Measurements from ENCODE around the gene SCNN1A.
"Not testable (repeated sequence)": the region's sequence is repeated elsewhere in the genome, so short reads cannot be mapped to it uniquely, and the experiment has no call there.

Gene SCNN1A

DNA sequence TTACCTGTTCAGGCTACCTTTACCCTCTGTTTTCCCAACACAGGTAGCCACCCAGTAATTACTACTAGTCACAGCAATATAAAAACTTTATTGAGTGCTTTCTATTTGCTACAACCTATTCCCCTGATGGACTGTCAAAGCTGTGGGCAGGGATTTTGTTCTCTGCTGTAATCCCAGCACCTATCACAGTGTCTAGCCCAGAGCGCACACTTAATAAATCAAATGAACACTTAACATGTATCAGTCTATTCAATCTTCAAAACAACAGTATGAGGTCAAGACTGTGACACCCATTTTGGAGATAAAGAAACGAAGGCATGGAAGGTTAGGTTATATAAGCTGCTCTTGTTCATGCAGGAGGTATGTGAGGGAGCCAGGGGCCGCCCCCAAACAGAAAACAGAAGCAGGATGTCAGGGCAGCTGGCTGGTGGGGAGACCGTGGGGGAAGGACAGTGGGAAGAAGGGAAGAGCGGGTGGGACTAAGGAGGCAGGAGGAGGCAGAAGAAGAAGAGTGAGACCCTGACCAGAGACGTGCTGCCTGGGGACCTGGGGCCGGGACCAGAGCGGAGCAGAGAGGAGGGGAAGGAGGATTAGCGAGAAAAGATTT lies 35.2 kb downstream of the SCNN1A start:
- H3K27ac ChIP-seq, result peak overlapping the region; percentile 97
- TF ChIP-seq, protein P1, sequence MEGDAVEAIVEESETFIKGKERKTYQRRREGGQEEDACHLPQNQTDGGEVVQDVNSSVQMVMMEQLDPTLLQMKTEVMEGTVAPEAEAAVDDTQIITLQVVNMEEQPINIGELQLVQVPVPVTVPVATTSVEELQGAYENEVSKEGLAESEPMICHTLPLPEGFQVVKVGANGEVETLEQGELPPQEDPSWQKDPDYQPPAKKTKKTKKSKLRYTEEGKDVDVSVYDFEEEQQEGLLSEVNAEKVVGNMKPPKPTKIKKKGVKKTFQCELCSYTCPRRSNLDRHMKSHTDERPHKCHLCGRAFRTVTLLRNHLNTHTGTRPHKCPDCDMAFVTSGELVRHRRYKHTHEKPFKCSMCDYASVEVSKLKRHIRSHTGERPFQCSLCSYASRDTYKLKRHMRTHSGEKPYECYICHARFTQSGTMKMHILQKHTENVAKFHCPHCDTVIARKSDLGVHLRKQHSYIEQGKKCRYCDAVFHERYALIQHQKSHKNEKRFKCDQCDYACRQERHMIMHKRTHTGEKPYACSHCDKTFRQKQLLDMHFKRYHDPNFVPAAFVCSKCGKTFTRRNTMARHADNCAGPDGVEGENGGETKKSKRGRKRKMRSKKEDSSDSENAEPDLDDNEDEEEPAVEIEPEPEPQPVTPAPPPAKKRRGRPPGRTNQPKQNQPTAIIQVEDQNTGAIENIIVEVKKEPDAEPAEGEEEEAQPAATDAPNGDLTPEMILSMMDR (conservative IDR thresholded peaks at IDR 0.05; ENCODE audit: low read depth), result no peak
- ChIA-PET CTCF (interaction anchor here (0.6 to 1.7 kb wide), 2 partner anchors 17 to 53 kb away, joined by 4 to 5 read pairs; no protein-coding TSS in a partner anchor), POLR2A (ENCODE audit: low non-redundant PET) (interaction anchor here (0.6 kb wide), 1 partner anchor 126 kb away, joined by 3 read pairs; no protein-coding TSS in a partner anchor)
- DNase-seq (ENCODE audit: low spot score), result no peak

DNA sequence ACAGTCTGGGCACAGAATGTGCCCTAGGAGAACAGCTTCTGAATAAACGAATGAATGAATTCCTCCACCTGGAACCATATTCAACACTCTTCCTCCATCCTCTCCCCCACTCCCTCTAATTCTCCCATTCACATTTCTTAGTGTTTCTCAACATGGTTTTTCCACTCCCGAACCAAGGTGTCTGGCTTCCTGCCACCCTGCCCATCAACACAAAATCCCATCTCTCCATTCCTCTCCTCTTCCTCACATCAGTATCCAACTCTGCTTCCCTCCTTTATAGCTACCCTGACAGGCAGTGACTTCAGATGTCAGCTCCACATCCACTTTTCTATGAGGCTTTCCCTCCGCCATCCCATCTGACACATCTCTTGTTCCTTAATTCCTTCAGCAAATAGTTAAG lies 36.4 kb downstream of the SCNN1A start:
- POLR2A ChIA-PET (ENCODE audit: low non-redundant PET), result no interaction called here
- peak overlapping the region; percentile 97 for H3K27ac ChIP-seq
- DNase-seq (ENCODE audit: low spot score), result no peak
- TF ChIP-seq, protein P1 (conservative IDR thresholded peaks at IDR 0.05; ENCODE audit: low read depth), result no peak
- CTCF ChIA-PET, result interaction anchor here (0.7 kb wide), 1 partner anchor 13 kb away, joined by 6 read pairs; no protein-coding TSS in a partner anchor

DNA sequence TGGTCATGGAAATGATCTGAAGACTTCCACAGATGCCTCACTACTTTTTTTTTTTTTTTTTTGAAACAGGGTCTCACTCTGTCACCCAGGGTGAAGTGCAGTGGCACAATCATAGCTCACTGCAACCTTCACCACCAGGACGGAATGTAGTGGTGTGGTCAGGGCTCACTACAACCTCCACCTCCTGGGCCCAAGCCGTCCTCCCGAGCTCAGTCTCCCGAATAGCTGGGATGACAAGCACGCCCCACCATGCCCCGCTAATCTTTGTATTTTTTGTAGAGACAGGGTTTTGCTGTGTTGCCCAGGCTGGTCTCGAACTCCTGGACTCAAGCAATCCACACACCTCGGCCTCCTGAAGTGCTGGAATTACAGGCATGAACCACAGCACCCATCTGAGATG lies 36.8 kb downstream of the SCNN1A start:
- H3K27ac ChIP-seq, result peak overlapping the region; percentile 97
- CTCF ChIA-PET, result interaction anchor here (0.7 kb wide), 1 partner anchor 12 kb away, joined by 6 read pairs; no protein-coding TSS in a partner anchor
- DNase-seq (ENCODE audit: low spot score); POLR2A ChIA-PET (ENCODE audit: low non-redundant PET): not testable (repeated sequence)

DNA sequence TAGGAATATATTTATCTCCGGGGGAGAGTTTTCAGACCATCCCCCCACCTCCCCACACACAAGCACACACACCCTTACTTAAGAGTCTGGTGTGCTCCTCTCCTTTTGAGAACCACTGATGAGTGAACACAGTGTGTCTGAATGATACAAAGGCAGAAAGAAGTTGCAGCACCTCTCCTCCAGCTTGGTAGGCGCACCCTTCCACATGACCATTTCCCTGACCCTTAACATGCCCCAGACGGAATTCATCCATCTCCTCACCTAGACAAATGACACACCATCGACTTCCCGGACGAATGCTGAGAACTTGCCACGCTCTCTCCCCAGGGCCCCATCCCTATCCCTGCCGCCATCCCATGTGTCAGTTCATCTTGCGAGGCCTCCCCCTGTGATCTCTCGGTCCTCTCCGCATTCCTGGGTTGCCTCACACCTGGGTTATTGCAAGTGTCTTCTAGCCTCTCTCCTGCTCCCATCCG lies 37.4 kb downstream of the SCNN1A start:
- TF ChIP-seq, protein P1 (conservative IDR thresholded peaks at IDR 0.05; ENCODE audit: low read depth), result no peak
- POLR2A ChIA-PET (ENCODE audit: low non-redundant PET), result no interaction called here
- DNase-seq (ENCODE audit: low spot score), result no peak
- H3K27ac ChIP-seq, result peak overlapping the region; percentile 97
- CTCF ChIA-PET, result no interaction called here

DNA sequence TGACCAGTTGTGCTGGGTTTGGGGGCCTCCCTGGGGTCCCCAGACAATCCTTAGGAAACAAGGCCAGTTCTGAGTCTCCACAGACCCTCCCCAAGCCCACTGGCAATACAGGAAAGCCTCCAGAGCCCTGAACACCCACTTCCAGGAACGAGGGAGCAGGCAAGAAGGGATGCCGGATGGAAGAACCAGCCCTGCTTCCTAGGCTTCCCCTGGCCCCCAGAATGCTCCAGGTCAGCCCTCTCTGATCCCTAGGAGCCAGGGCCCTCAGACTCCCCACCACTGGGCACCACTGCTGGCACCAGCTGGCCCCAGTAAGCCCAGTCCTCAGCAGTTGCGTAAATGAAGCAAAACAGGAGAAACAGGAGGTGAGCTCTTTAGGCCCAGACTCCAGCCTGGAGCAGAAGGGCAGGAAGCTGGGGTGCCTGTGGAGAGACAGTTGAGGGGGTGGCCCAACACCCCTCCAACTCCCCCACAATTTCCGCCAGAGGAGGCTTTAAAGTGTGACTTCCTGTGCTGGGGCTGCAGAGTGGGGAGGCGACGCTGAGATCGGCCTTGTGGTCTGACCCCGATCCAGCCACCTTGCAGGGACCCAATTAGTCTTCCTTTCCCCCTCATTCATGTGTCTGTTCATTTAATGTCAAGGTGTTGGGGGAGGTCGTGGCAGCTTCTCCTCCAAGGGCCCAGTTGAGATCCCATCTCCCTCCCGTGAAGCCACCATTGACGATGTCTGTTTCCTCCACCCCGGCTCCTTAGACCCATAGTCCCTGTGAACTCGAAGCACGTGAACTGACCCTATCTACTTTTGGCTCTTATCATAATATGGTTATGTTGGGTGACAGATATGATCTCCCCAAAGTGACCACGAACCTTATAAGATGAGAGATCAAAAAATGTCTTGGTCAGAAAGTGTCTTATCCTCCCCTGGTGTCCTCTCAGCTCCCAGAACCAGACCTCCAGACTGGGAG lies 38.2 kb downstream of the SCNN1A start:
- ChIA-PET CTCF (no interaction called here), POLR2A (ENCODE audit: low non-redundant PET) (interaction anchor here (0.8 to 1.0 kb wide), 4 partner anchors 8 to 37 kb away, joined by 3 to 5 read pairs (median 4); no protein-coding TSS in a partner anchor)
- DNase-seq (ENCODE audit: low spot score), result no peak
- H3K27ac ChIP-seq, result peak overlapping the region; percentile 97
- TF ChIP-seq, protein P1 (conservative IDR thresholded peaks at IDR 0.05; ENCODE audit: low read depth), result no peak

DNA sequence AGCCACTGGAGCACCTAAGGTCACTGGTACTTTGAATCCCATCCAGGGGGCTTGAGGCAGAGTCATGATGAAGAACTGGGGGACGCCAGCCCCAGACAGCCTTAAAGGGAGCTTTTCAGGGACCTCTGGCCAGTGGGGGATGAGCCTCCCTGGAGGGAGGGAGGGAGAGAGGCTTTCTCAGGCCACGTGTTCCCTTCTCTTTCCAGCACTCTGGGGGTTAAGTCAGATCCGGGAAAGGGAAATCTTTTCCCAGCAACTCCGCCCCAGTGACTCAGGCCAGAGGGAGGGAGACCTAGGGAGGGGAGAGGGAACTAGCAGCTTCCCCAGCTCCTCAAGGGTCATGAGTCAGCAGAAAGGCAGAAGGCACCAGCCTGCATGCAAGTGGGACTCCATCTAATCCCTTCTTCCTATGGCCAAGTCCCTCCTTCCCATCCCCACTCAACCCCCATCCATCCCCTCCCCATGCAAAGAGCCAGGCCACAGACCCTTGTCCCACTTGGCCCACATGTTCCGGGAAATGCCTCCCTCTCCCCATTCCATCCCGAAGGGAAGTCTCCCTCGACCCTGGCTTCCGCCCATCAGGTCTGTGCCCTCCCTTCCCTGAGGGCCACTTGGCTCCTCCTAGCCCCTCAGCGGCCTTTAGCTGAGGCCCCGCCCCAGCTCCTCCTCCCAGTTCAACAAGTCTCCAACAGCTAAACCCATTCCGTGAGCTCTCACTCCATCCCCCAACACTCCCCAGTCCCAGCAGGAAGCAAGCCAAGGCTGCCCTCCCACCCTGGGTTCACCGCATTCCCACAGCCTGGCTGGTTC lies 39.1 kb downstream of the SCNN1A start:
- CTCF ChIA-PET, result interaction anchor here (0.7 to 1.8 kb wide), 2 partner anchors 13 to 38 kb away, joined by 3 to 8 read pairs; no protein-coding TSS in a partner anchor
- H3K27ac ChIP-seq, result peak overlapping the region; percentile 97
- peak; percentile 97 for DNase-seq (ENCODE audit: low spot score)
- TF ChIP-seq, protein P1 (conservative IDR thresholded peaks at IDR 0.05; ENCODE audit: low read depth), result no peak
- POLR2A ChIA-PET (ENCODE audit: low non-redundant PET), result interaction anchor here (0.5 to 1.0 kb wide), 5 partner anchors 9 to 44 kb away, joined by 3 to 8 read pairs (median 4); no protein-coding TSS in a partner anchor
